Nephron (organoid): ENCODE data around the gene MCCC1.

Experiments used
- H3K27ac Mint-ChIP-seq, 3 experiments: 2 replicates each; pipeline ENCODE4 v1.8.0; 2020; ENCODE audit warnings: mixed read lengths in 3 of 3, mild to moderate bottlenecking in 2 of 3, moderate library complexity in 1 of 3
- H3K27me3 Mint-ChIP-seq: 2 replicates; pipeline ENCODE4 v1.8.0; 2021; ENCODE audit warnings: low read depth, mild to moderate bottlenecking, moderate library complexity, mixed read lengths
- H3K36me3 Mint-ChIP-seq: 2 replicates; pipeline ENCODE4 v1.8.0; 2020; ENCODE audit warnings: low read depth, mixed read lengths
- H3K4me1 Mint-ChIP-seq: 2 replicates; pipeline ENCODE4 v1.8.0; 2020; ENCODE audit warnings: mixed read lengths
- H3K4me3 Mint-ChIP-seq, 3 experiments: 2 replicates each; pipeline ENCODE4 v1.8.0; 2020; ENCODE audit warnings: mild to moderate bottlenecking in 3 of 3, mixed read lengths in 3 of 3, moderate library complexity in 2 of 3
- H3K9me3 Mint-ChIP-seq: 2 replicates; pipeline ENCODE4 v1.8.0; 2020; ENCODE audit warnings: mixed read lengths
- TF ChIP-seq, protein P1 (sequence below), 3 experiments: fragments of 200-600 bp; sonication (generic); IDR thresholded peaks; one replicate each; pipeline ENCODE4 v1.5.0; 2021; ENCODE audit warnings: antibody characterized with exemption in 3 of 3; ENCODE audit not compliant: unreplicated experiment in 3 of 3

The MCCC1 gene

DNA sequence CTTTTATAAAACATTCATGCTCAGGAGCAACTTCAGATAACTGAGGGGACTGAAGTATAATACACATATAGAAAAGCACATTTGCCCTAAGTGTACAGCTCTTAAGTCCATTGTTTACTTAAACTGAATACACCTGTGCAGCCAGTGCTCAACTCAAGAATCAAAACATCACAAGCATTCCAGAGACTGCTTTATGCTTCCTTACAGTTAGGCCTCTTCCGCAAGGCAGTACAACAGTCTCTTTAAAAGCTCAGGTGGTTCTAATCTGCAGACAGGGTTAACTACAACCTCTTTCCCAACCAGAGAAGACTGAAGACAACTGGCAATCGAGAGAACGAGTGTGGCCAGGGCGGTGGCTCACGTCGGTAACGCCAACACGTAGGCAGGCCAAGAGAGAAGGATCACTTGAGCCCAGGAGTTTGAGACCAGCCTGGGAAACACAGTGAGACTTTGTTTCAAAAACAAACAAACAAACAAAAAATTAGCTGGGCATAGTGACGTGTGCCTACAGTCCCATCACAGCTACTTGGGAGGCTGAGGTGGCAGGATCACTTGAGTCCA, 16.9 kb downstream of the MCCC1 start:
- Mint-ChIP-seq H3K4me3 (no peak overlapping the region), H3K27ac (no peak overlapping the region), H3K36me3 (peaks cover 86% of the 10 kb centered on the region), H3K4me1 (no peaks in the 10 kb centered on the region), H3K9me3 (peaks cover 26% of the 10 kb centered on the region), H3K27me3 (no peaks in the 10 kb centered on the region)
- TF ChIP-seq, protein P1, sequence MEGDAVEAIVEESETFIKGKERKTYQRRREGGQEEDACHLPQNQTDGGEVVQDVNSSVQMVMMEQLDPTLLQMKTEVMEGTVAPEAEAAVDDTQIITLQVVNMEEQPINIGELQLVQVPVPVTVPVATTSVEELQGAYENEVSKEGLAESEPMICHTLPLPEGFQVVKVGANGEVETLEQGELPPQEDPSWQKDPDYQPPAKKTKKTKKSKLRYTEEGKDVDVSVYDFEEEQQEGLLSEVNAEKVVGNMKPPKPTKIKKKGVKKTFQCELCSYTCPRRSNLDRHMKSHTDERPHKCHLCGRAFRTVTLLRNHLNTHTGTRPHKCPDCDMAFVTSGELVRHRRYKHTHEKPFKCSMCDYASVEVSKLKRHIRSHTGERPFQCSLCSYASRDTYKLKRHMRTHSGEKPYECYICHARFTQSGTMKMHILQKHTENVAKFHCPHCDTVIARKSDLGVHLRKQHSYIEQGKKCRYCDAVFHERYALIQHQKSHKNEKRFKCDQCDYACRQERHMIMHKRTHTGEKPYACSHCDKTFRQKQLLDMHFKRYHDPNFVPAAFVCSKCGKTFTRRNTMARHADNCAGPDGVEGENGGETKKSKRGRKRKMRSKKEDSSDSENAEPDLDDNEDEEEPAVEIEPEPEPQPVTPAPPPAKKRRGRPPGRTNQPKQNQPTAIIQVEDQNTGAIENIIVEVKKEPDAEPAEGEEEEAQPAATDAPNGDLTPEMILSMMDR (IDR thresholded peaks at IDR 0.05; ENCODE audit: unreplicated experiment in 3 of 3), result no peak

DNA sequence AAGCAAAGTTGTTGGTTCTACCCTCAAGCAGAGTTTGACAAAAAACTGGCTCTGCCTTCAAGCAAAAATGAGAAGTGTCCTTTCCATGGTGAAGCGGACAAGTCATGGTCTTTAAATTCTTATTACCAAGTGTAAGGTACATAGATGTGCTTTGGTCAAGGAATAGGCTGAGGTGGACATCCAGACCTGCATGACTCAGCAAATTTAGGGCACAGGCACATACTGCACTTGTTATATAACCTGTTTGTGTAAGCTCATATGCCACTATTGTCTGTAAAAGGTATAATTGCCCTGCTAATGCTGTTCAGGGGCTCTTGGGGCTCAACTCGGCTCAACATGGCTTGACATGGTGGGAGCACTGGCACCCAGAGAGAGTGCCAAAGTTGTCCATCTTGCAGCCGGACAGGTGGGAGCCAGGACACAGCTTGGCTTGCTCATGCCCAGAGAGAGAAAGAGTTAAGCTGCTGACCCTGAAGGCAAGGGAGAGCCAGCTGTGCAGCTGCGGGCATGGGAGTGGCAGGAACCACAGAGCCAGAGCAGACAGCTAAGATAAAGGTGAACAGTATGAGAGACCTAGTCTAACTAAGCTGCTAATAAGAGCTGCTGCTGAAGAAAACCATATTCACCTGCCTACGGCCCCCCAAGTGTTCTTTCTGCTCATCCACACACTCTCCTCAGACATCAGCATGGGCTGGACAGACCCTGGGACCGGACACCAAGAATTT, 17.7 kb downstream of the MCCC1 start:
- Mint-ChIP-seq H3K4me3 (no peak overlapping the region), H3K9me3 (peaks cover 35% of the 10 kb centered on the region), H3K27ac (no peak overlapping the region), H3K36me3 (peaks cover 90% of the 10 kb centered on the region), H3K27me3 (no peaks in the 10 kb centered on the region), H3K4me1 (no peaks in the 10 kb centered on the region)
- TF ChIP-seq, protein P1 (IDR thresholded peaks at IDR 0.05; ENCODE audit: unreplicated experiment in 3 of 3), result no peak

DNA sequence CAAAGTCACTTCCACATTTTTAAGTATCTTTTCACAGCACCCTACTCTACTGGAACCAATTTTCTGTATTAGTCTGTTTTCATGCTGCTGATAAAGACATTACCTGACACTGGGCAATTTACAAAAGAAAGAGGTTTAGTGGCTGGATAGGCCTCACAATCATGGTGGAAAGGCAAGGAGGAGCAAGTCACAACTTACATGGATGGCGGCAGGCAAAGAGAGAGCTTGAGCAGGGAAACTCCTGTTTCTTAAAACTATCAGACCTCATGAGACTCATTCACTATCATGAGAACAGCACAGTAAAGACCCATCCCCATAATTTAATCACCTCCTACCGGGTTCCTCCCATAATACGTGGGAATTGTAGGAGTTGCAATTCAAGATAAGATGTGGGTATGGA, 18.7 kb downstream of the MCCC1 start:
- Mint-ChIP-seq H3K4me1 (no peaks in the 10 kb centered on the region), H3K27ac (no peak overlapping the region), H3K4me3 (no peak overlapping the region), H3K9me3 (peaks cover 35% of the 10 kb centered on the region), H3K27me3 (no peaks in the 10 kb centered on the region), H3K36me3 (peaks cover 92% of the 10 kb centered on the region)
- TF ChIP-seq, protein P1 (IDR thresholded peaks at IDR 0.05; ENCODE audit: unreplicated experiment in 3 of 3), result no peak

DNA sequence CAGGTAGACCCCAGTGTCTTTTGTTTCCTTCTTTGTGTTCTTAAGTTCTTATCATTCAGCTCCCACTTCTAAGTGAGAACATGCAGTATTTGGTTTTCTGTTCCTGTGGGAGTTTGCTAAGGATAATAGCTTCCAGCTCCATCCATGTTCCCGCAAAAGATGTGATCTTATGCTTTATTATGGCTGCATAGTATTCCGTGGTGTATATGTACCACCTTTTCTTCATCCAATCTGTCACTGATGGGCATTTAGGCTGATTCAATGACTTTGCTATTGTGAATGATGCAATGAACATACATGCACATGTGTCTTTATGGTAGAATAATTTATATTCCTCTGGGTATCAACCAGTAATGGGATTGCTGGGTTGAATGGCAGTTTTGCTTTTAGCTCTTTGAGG, 24.4 kb downstream of the MCCC1 start:
- Mint-ChIP-seq H3K36me3 (peaks cover 87% of the 10 kb centered on the region), H3K27me3 (no peaks in the 10 kb centered on the region), H3K4me1 (no peaks in the 10 kb centered on the region), H3K9me3 (peaks cover 25% of the 10 kb centered on the region), H3K27ac (no peak overlapping the region), H3K4me3 (no peak overlapping the region)
- TF ChIP-seq, protein P1 (IDR thresholded peaks at IDR 0.05; ENCODE audit: unreplicated experiment in 3 of 3), result no peak

DNA sequence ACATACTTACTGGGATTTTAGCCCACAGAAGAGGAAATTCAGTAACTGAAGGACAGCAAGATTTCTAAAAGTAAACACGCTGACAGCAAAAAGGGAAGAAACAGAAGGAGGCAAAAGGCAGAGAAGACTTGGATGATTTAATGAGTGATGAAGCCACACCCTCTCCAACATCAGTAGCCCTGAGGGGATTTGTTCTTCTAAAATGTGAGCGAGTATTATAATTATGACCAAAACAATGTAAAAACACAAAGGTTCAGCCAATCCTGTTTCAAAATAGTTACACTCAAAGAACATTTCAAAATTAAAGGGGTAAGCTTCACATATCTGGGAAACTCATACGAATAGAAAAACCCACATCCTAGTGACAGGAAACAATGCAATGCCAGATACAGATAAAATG, 25.0 kb downstream of the MCCC1 start:
- Mint-ChIP-seq H3K9me3 (peaks cover 23% of the 10 kb centered on the region), H3K4me1 (no peaks in the 10 kb centered on the region), H3K4me3 (no peak overlapping the region), H3K27ac (no peak overlapping the region), H3K36me3 (peaks cover 85% of the 10 kb centered on the region), H3K27me3 (no peaks in the 10 kb centered on the region)
- TF ChIP-seq, protein P1 (IDR thresholded peaks at IDR 0.05; ENCODE audit: unreplicated experiment in 3 of 3), result no peak

DNA sequence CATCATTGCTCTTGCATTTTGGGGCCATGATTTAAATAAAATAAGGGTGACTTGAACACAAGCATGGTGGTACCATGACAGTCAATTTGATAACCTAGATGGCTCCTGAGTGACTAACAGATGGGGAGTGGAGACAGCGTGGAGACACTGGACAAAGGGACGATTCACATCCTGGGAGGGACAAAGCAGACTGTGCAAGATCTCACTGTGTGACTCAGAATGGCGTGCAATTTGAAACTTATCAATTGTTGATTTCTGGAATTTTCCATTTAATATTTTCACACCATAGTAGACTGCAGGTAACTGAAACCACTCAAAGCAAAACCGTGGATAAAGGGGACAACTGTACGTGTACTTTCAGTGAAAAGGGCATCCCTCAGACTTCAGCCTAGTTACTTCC, 25.5 kb downstream of the MCCC1 start:
- Mint-ChIP-seq H3K27me3 (no peaks in the 10 kb centered on the region), H3K4me3 (no peak overlapping the region), H3K27ac (no peak overlapping the region), H3K4me1 (no peaks in the 10 kb centered on the region), H3K36me3 (peaks cover 82% of the 10 kb centered on the region), H3K9me3 (peaks cover 19% of the 10 kb centered on the region)
- TF ChIP-seq, protein P1 (IDR thresholded peaks at IDR 0.05; ENCODE audit: unreplicated experiment in 3 of 3), result no peak
